Testis (tissue), 2 donors: Measurements from ENCODE around the gene IL1B.

Experiments
- CTCF ChIP-seq, 3 experiments: fragments of 450-650 bp in 2 of 3; fragments of 200-600 bp in 1 of 3; sonication (generic) in 1 of 3; IDR thresholded peaks; one replicate each; pipeline ENCODE4 v1.5.1; 2016 to 2019; ENCODE audit warnings: antibody characterized with exemption in 3 of 3, mild to moderate bottlenecking in 2 of 3, moderate library complexity in 1 of 3
- POLR2A ChIP-seq: fragments of 450-650 bp; IDR thresholded peaks from one replicate; pipeline ENCODE4 v1.6.1; 2017; ENCODE audit warnings: antibody characterized with exemption, mild to moderate bottlenecking, moderate library complexity

- TF ChIP-seq POLR2A (no peak), CTCF (IDR thresholded peaks at IDR 0.05) (no peak)
Observed at GRCh38 chr2:112794841-112795240, 41.7 kb downstream of the IL1B start.
